ENCODE results near the gene CACNA1B. TPM values are rescaled to one million over a fixed set of nuclear protein-coding genes. Genes with fewer than 3 reads are reported as not detected.

CACNA1B gene
- total RNA-seq, 1 experiment from 2014 or later, result 1.7 TPM

- Histone ChIP-seq H3K9me2 (ENCODE audit: insufficient read depth) (no peaks in the 10 kb centered on the region), H3K9me3 (ENCODE audit: control insufficient read depth in 1 of 2, insufficient read depth in 1 of 2, low read depth in 1 of 2, low read length in 2 of 2) (no peaks in the 10 kb centered on the region), H3K79me2 (ENCODE audit: insufficient read depth, low read length) (no peaks in the 10 kb centered on the region), H3K4me1 (ENCODE audit: control insufficient read depth in 1 of 2, insufficient read depth in 2 of 2, low read length in 2 of 2) (no peaks in the 10 kb centered on the region), H3K4me2 (ENCODE audit: low read length) (no peak overlapping the region), H3K36me3 (ENCODE audit: control insufficient read depth in 1 of 2, insufficient read depth in 2 of 2, low read length in 2 of 2) (no peaks in the 10 kb centered on the region), H2AFZ (ENCODE audit: low read depth, low read length, poor library complexity, severe bottlenecking) (no peak overlapping the region), H3K27ac (ENCODE audit: low read depth, low read length) (no peak overlapping the region), H3K9ac (ENCODE audit: low read length) (no peak overlapping the region), H3K27me3 (ENCODE audit: insufficient read depth, low read length) (no peaks in the 10 kb centered on the region), H3K4me3 (replicated peaks in 1 of 2; ENCODE audit: low read depth in 1 of 2, low read length in 2 of 2) (no peak overlapping the region), H4K20me1 (ENCODE audit: insufficient read depth) (no peaks in the 10 kb centered on the region)
- TF ChIP-seq, protein P1, sequence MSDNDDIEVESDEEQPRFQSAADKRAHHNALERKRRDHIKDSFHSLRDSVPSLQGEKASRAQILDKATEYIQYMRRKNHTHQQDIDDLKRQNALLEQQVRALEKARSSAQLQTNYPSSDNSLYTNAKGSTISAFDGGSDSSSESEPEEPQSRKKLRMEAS (IDR thresholded peaks at IDR 0.05), result no peak
- TF ChIP-seq YY1 (IDR thresholded peaks at IDR 0.05; ENCODE audit: extremely low read depth, insufficient replicate concordance, low read depth, low read length) (no peak), ELF1 (IDR thresholded peaks at IDR 0.05; ENCODE audit: borderline replicate concordance, low read depth) (no peak), ZBTB33 (IDR thresholded peaks at IDR 0.05; ENCODE audit: extremely low read depth, insufficient replicate concordance, low read length) (no peak), POLR2A (IDR thresholded peaks at IDR 0.05; ENCODE audit: borderline replicate concordance, extremely low read depth, insufficient read depth, insufficient read length) (no peak), EGR1 (IDR thresholded peaks at IDR 0.05; ENCODE audit: low read depth) (no peak), POLR2AphosphoS5 (IDR thresholded peaks at IDR 0.05; ENCODE audit: low read depth, low read length) (no peak), SP1 (IDR thresholded peaks at IDR 0.05; ENCODE audit: low read depth) (no peak), ZFX (IDR thresholded peaks at IDR 0.05) (no peak), FOSL1 (IDR thresholded peaks at IDR 0.05; ENCODE audit: low read depth) (no peak), SRF (IDR thresholded peaks at IDR 0.05; ENCODE audit: low read depth) (no peak)
- ATAC-seq (no peak), DNase-seq (ENCODE audit: low read depth, low spot score) (no peak)
- no TSS peak for BruUV-seq (replicated peaks)
- ChIA-PET CTCF (no interaction called here), RAD21 (ENCODE audit: low non-redundant PET in 1 of 2, low total read pairs in 2 of 2, uncharacterized antibody in 2 of 2, unreplicated experiment in 2 of 2) (no interaction called here), POLR2A (no interaction called here)
- intact Hi-C loops (cut with micrococcal nuclease), result no loop called here
These were observed 194.7 kb downstream of the CACNA1B start for GRCh38 chr9:138072161-138072842.
